Activated CD8-positive, alpha-beta memory T cell treated with anti-CD3 and anti-CD28 coated beads, Interleukin-2, amount 50 U/mL, for 24 hours (primary cell): ENCODE data around the gene SLC16A10.
A peak's percentile ranks its signal among the peaks of the same experiment; 100 is the strongest.

Source experiments
- DNase-seq: peaks from one replicate; pipeline ENCODE4 v3.0.0-alpha.2; 2020; ENCODE audit errors: extremely low read depth

The SLC16A10 gene

GRCh38 chr6:111260570-111261298 is 173.4 kb downstream of the SLC16A10 start:
- no peak for DNase-seq

GRCh38 chr6:111263837-111264236 is 176.5 kb downstream of the SLC16A10 start:
- DNase-seq = peak; percentile 3

GRCh38 chr6:111265842-111266241 is 178.5 kb downstream of the SLC16A10 start:
- DNase-seq = no peak

DNA sequence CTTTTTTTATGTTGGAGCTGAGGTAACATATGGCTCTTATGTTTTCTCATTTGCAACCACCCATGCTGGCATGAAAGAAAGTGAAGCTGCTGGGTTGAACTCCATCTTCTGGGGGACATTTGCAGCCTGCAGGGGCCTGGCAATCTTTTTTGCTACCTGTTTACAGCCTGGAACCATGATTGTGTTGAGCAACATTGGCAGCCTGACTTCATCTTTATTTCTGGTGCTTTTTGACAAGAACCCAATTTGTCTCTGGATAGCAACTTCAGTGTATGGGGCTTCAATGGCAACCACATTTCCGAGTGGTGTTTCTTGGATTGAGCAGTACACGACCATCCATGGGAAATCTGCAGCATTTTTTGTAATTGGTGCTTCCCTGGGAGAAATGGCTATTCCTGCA is 179.0 kb downstream of the SLC16A10 start:
- no peak for DNase-seq

- no peak for DNase-seq
Observed at GRCh38 chr6:111267764-111268333, 180.5 kb downstream of the SLC16A10 start.

DNA sequence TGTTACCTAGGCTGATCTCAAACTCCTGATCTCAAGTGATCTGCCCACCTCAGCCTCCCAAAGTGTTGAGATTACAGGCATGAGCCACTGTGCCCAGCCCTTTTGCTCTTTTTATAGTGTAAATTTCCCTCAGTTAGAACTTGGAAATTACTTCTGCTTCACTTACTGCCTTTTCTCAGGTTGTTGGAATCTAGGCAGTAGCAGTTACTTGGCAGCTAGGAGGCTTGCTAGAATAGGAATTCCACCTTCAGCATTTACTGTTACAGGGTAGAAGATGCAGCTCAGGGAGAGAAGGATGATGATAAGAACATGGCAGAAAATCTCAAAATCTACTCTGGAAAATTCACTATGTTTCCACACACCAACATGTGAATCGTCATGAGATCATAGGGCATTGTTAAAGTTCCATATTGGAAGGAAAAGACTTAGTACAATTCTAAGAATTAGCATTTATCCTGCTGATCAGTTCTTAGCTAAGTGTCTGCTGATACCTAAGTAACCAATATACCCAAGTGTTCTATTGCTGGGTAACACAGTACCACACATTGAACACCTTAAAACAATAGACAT is 182.2 kb downstream of the SLC16A10 start:
- DNase-seq = no peak

GRCh38 chr6:111270121-111270520 is 182.8 kb downstream of the SLC16A10 start:
- DNase-seq = no peak

GRCh38 chr6:111274593-111275217 is 187.4 kb downstream of the SLC16A10 start:
- DNase-seq = no peak

- no peak for DNase-seq
Observed at GRCh38 chr6:111276335-111276734, 189.0 kb downstream of the SLC16A10 start.

DNA sequence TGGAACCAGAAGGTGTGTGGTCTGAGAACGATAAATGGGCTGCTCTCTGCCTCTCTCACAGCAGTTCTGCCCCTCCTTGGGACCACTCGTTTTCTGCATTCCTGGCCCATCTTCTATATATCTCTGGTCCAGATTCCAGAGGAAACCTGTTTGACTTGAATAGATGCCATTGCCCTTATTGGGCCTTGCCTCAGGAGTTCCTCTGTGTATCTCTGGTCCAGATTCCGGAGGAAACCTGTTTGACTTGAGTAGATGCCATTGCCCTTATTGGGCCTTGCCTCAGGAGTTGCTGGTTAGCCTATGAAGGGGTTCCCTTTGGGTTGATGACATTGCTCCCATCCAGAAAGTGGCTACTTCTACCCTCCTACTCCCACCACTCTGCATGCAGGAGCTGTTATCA is 189.4 kb downstream of the SLC16A10 start:
- no peak for DNase-seq

DNA sequence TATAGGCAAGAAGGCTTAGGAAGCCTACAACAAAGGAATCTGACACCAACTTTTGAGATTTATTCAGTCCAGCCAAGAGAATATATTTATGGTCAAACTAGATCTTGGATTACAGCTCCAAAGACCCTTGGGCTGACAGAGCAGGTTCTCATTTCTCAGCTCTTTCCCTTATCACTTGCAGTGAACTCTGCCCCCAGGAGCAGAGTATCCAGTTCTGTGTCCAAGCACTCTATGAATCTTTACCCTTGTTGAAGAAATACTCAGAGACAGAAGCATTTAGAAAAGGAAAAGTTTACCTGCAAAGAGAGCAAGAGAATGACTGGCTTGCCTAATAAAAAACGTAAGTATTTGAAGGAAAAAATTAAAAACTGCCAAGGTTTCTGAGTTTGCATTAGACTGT is 190.5 kb downstream of the SLC16A10 start:
- no peak for DNase-seq

DNA sequence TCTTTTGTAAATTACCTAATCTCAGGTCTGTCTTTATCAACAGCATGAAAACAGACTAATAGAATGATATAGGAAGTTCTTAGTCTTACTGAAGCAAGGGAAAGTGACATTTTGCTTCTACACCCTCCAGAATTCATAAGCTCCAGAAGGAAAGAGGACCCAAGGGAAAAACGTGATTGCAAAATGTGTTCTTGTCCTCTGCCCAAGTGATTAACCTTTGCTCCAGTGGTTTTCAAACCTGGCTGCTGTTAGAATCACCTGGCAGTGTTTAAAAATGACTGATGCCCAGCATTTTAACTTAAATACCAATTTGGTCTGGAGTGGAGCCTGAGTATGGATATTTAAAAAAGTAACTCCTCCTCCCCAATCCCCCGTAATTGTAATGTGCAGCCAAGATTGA is 191.4 kb downstream of the SLC16A10 start:
- no peak for DNase-seq

- DNase-seq = no peak
Observed at GRCh38 chr6:111280445-111280955, 193.2 kb downstream of the SLC16A10 start.
